ENCODE data around the gene ZNF189.

DNA sequence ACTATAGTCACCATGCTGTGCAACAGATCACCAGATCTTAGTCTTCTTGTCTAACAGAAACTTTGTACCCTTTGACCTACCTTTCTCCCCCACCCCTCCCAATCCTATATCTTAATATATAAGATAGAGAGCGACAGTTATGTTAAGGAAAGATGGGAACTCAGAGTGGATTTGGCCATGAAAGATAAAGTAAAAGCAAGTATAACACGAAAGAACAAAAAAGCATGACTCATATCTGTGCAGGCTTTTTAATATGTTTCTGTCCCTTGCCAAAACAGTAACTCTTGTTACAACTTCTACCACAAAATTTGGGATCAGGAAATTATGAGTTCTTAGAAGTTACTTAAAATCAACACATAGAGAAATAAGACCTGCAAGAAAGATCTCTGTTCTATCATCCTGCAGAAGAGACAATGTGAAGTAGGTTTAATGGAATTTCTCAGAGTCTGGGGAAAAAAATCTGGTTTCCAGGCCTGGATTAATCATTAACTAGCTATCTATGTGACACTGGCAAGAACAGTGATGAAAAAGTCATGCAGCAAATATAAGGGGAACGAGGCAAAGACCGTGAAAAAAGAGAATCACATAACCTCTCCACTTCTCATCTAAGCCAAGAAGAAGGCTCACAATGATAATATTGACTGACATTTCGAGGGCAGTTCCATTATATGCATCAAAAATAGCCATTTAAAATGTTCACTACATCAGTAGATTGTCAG, 32.5 kb upstream of the ZNF189 start:
- TF ChIP-seq, protein P1, sequence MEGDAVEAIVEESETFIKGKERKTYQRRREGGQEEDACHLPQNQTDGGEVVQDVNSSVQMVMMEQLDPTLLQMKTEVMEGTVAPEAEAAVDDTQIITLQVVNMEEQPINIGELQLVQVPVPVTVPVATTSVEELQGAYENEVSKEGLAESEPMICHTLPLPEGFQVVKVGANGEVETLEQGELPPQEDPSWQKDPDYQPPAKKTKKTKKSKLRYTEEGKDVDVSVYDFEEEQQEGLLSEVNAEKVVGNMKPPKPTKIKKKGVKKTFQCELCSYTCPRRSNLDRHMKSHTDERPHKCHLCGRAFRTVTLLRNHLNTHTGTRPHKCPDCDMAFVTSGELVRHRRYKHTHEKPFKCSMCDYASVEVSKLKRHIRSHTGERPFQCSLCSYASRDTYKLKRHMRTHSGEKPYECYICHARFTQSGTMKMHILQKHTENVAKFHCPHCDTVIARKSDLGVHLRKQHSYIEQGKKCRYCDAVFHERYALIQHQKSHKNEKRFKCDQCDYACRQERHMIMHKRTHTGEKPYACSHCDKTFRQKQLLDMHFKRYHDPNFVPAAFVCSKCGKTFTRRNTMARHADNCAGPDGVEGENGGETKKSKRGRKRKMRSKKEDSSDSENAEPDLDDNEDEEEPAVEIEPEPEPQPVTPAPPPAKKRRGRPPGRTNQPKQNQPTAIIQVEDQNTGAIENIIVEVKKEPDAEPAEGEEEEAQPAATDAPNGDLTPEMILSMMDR (IDR thresholded peaks at IDR 0.05): no peak
- no peak for TF ChIP-seq ZFX (IDR thresholded peaks at IDR 0.05; ENCODE audit: borderline replicate concordance)

All from 22Rv1 (cell line).